PC-9 (cell line): ENCODE measurements around the gene CLDN8. TPM values are rescaled to one million over a fixed set of nuclear protein-coding genes. Genes with fewer than 3 reads are reported as not detected.

Source experiments
- BruUV-seq: library from RNA; stranded (reverse); fragments of 400-500 nt; replicated peaks from 2 replicates; lab custom pipeline; 2021; lab: Mats Ljungman, UMichigan
- CTCF ChIA-PET: fragments of 300-600 bp; sonication (Branson Sonifier 250); formaldehyde crosslinking; loops from one replicate; lab custom pipeline; 2022; ENCODE audit warnings: antibody characterized with exemption; lab: Charles Lee
- POLR2A ChIA-PET: fragments of 300-600 bp; sonication (Branson Sonifier 250); formaldehyde crosslinking; loops from one replicate; lab custom pipeline; 2022; ENCODE audit warnings: antibody characterized with exemption; ENCODE audit not compliant: unreplicated experiment; lab: Charles Lee
- DNase-seq, 2 experiments: peaks; one replicate each; pipeline versions ENCODE4 v3.0.0 to v3.0.0-alpha.2; 2015 to 2022; ENCODE audit warnings: mixed read lengths in 1 of 2
- H2AFZ ChIP-seq: fragments of 200-600 bp; sonication (generic); 2 replicates; pipeline ENCODE4 v1.8.1; 2017; ENCODE audit warnings: antibody characterized with exemption
- H3F3A ChIP-seq: fragments of 200-600 bp; sonication (generic); 2 replicates; pipeline ENCODE4 v1.8.1; 2017; ENCODE audit warnings: antibody characterized with exemption, mild to moderate bottlenecking, low read depth; ENCODE audit not compliant: insufficient read depth
- H3K27ac ChIP-seq: fragments of 200-600 bp; sonication (generic); 2 replicates; pipeline ENCODE4 v1.6.1; 2016; ENCODE audit warnings: mixed run types
- H3K27me3 ChIP-seq: fragments of 200-600 bp; sonication (generic); 2 replicates; pipeline ENCODE4 v1.6.1; 2016; ENCODE audit warnings: low read depth, mixed run types; ENCODE audit not compliant: insufficient read depth
- H3K36me3 ChIP-seq: fragments of 200-600 bp; sonication (generic); 2 replicates; pipeline ENCODE4 v1.6.1; 2016; ENCODE audit warnings: low read depth, mixed run types
- H3K4me1 ChIP-seq: fragments of 200-600 bp; sonication (generic); replicated peaks from 2 replicates; pipeline ENCODE4 v1.6.1; 2016; ENCODE audit warnings: mixed run types; ENCODE audit not compliant: insufficient read depth
- H3K4me2 ChIP-seq: fragments of 200-600 bp; sonication (generic); 2 replicates; pipeline ENCODE4 v1.6.1; 2017; ENCODE audit warnings: mixed run types
- H3K4me3 ChIP-seq: fragments of 200-600 bp; sonication (generic); 2 replicates; pipeline ENCODE4 v1.6.1; 2016; ENCODE audit warnings: mixed run types
- H3K79me2 ChIP-seq: fragments of 200-600 bp; sonication (generic); 2 replicates; pipeline ENCODE4 v1.6.1; 2017; ENCODE audit warnings: low read depth, mixed run types
- H3K9me2 ChIP-seq: fragments of 200-600 bp; sonication (generic); 2 replicates; pipeline ENCODE4 v1.8.1; 2017; ENCODE audit warnings: mild to moderate bottlenecking; ENCODE audit not compliant: insufficient read depth
- H3K9me3 ChIP-seq: fragments of 200-600 bp; sonication (generic); 2 replicates; pipeline ENCODE4 v1.8.1; 2016; ENCODE audit warnings: low read depth; ENCODE audit not compliant: insufficient read depth
- H4K20me1 ChIP-seq: fragments of 200-600 bp; sonication (generic); 2 replicates; pipeline ENCODE4 v1.8.1; 2017; ENCODE audit not compliant: insufficient read depth
- CTCF ChIP-seq: fragments of 200-600 bp; sonication (generic); conservative IDR thresholded peaks from 2 replicates; pipeline ENCODE4 v1.6.1; 2017; ENCODE audit warnings: mixed run types, antibody characterized with exemption, mild to moderate bottlenecking, moderate library complexity
- EZH2 ChIP-seq: fragments of 200-600 bp; sonication (generic); IDR thresholded peaks from 2 replicates; pipeline ENCODE4 v1.8.0; 2017; ENCODE audit warnings: antibody characterized with exemption, low read depth
- intact Hi-C: fragments of 100-400 bp; cut with micrococcal nuclease; formaldehyde crosslinking; loops from one replicate; pipeline ENCODE4 v1.10.0; 2022; ENCODE audit not compliant: unreplicated experiment
- total RNA-seq: library from RNA; stranded (reverse); gene quantifications from 2 replicates; pipeline ENCODE4 v1.2.3, GENCODE V29; 2021

The CLDN8 gene
- total RNA-seq, 1 experiment from 2014 or later: 1.2 TPM

GRCh38 chr21:30227633-30228404 lies 11.9 kb upstream of the CLDN8 start:
- no peaks in the 10 kb centered on the region for H3K9me2 ChIP-seq
- no peaks in the 10 kb centered on the region for H3K79me2 ChIP-seq
- H2AFZ ChIP-seq: no peak overlapping the region
- peak overlapping the region; percentile 66 for H3K4me2 ChIP-seq
- H3K9me3 ChIP-seq: no peaks in the 10 kb centered on the region
- intact Hi-C loops: loop anchor here (1.0 kb wide), 2 partner anchors 21 to 81 kb away; no protein-coding TSS in a partner anchor
- H4K20me1 ChIP-seq: no peaks in the 10 kb centered on the region
- ChIA-PET CTCF (no interaction called here), POLR2A (interaction anchor here (0.7 kb wide), 1 partner anchor 21 kb away, joined by 4 read pairs; no protein-coding TSS in a partner anchor)
- no TSS peak for BruUV-seq
- peak; percentile 68 to 97 for DNase-seq
- H3K27me3 ChIP-seq: no peaks in the 10 kb centered on the region
- peak overlapping the region; percentile 98 for H3K27ac ChIP-seq
- H3F3A ChIP-seq: peaks cover 5% of the 10 kb centered on the region
- peak overlapping the region; percentile 35; the same call in 1 of the 2 replicates for H3K4me3 ChIP-seq
- no peak for TF ChIP-seq EZH2
- TF ChIP-seq CTCF: no peak
- peaks cover 24% of the 10 kb centered on the region for H3K4me1 ChIP-seq
- no peaks in the 10 kb centered on the region; the same call in 1 of the 2 replicates for H3K36me3 ChIP-seq

GRCh38 chr21:30227128-30227527 lies 11.2 kb upstream of the CLDN8 start:
- no peak for TF ChIP-seq EZH2
- TF ChIP-seq CTCF: no peak
- ChIA-PET CTCF (interaction anchor here (0.6 kb wide), 1 partner anchor 563 kb away, joined by 3 read pairs; no protein-coding TSS in a partner anchor), POLR2A (interaction anchor here (0.7 kb wide), 1 partner anchor 20 kb away, joined by 4 read pairs; no protein-coding TSS in a partner anchor)
- peak overlapping the region; percentile 98 for H3K27ac ChIP-seq
- H3K79me2 ChIP-seq: no peaks in the 10 kb centered on the region
- BruUV-seq: TSS peak; percentile 65
- no peaks in the 10 kb centered on the region for H3K9me2 ChIP-seq
- H3K4me1 ChIP-seq: peaks cover 24% of the 10 kb centered on the region
- H3K4me3 ChIP-seq: peak overlapping the region; percentile 35; the same call in 1 of the 2 replicates
- intact Hi-C loops: loop anchor here (1.0 kb wide), 2 partner anchors 20 to 80 kb away; no protein-coding TSS in a partner anchor
- peak overlapping the region; percentile 66 for H3K4me2 ChIP-seq
- DNase-seq: no peak
- H3K27me3 ChIP-seq: no peaks in the 10 kb centered on the region
- H2AFZ ChIP-seq: peak overlapping the region; percentile 36; the same call in 1 of the 2 replicates
- no peaks in the 10 kb centered on the region for H4K20me1 ChIP-seq
- H3F3A ChIP-seq: peaks cover 5% of the 10 kb centered on the region
- H3K36me3 ChIP-seq: no peaks in the 10 kb centered on the region; the same call in 1 of the 2 replicates
- no peaks in the 10 kb centered on the region for H3K9me3 ChIP-seq

- Histone ChIP-seq H3K79me2 (no peaks in the 10 kb centered on the region), H3K4me3 (no peak overlapping the region), H4K20me1 (no peaks in the 10 kb centered on the region), H3K4me2 (no peak overlapping the region), H3F3A (peaks cover 5% of the 10 kb centered on the region), H3K4me1 (peaks cover 24% of the 10 kb centered on the region), H3K9me2 (no peaks in the 10 kb centered on the region), H3K27ac (no peak overlapping the region), H3K36me3 (no peaks in the 10 kb centered on the region), H2AFZ (no peak overlapping the region), H3K27me3 (no peaks in the 10 kb centered on the region), H3K9me3 (no peaks in the 10 kb centered on the region)
- intact Hi-C loops: no loop called here
- ChIA-PET POLR2A (no interaction called here), CTCF (interaction anchor here (0.6 kb wide), 1 partner anchor 271 kb away, joined by 4 read pairs; no protein-coding TSS in a partner anchor)
- BruUV-seq: no TSS peak
- no peak for DNase-seq
- TF ChIP-seq EZH2 (no peak), CTCF (no peak)
Observed at GRCh38 chr21:30223596-30223995, 7.7 kb upstream of the CLDN8 start.
